Measurements from ENCODE around the gene UBAP2. TPM values are rescaled to one million over a fixed set of nuclear protein-coding genes. Genes with fewer than 3 reads are reported as not detected.
A peak's percentile ranks its signal among the peaks of the same experiment; 100 is the strongest.

UBAP2 gene
- total RNA-seq, 1 experiment from 2014 or later: 60.8 TPM

GRCh38 chr9:34072868-34073590 lies 24.3 kb upstream of the UBAP2 start:
- H3K9me3 Mint-ChIP-seq: peaks cover 0 to 2% of the 10 kb centered on the region in 2 experiments; a peak in 1 of 5 replicates
- H2AK5ac ChIP-seq (ENCODE audit: insufficient read length, low read length): no peak overlapping the region
- H3K4me2 ChIP-seq (ENCODE audit: insufficient read depth, insufficient read length, low read length): no peak overlapping the region
- H3K4me1 Mint-ChIP-seq: peaks cover 19 to 22% of the 10 kb centered on the region in 2 experiments
- DNase-seq: peak; percentile 33
- no peaks in the 10 kb centered on the region for H4K20me1 ChIP-seq (ENCODE audit: control insufficient read depth, insufficient read depth, insufficient read length)
- H3K18ac ChIP-seq (ENCODE audit: insufficient read length, low read depth, low read length): no peak overlapping the region
- no peak overlapping the region for H3K23ac ChIP-seq (ENCODE audit: insufficient read length, low read depth, low read length)
- H2BK15ac ChIP-seq (ENCODE audit: low read depth, low read length): no peak overlapping the region
- H3K14ac ChIP-seq (ENCODE audit: insufficient read depth, low read length): no peak overlapping the region
- no peaks in the 10 kb centered on the region for H3K23me2 ChIP-seq (ENCODE audit: insufficient read length, low read depth, low read length, poor library complexity, severe bottlenecking)
- H4K91ac ChIP-seq (ENCODE audit: insufficient read length, low read depth, low read length): no peak overlapping the region
- H3T11ph ChIP-seq (ENCODE audit: low read length): no peak overlapping the region
- no peak overlapping the region for H2BK120ac ChIP-seq (ENCODE audit: low read depth, low read length, poor library complexity, severe bottlenecking)
- H2AFZ ChIP-seq (ENCODE audit: low read length): no peak overlapping the region
- H2BK12ac ChIP-seq (ENCODE audit: insufficient read length, low read depth, low read length): no peak overlapping the region
- no peaks in the 10 kb centered on the region for H3K4me1 ChIP-seq (ENCODE audit: insufficient read depth, low read length)
- no peak overlapping the region for H3K4ac ChIP-seq (ENCODE audit: low read depth, low read length)
- H3K27me3 ChIP-seq (ENCODE audit: insufficient read depth, low read length): no peaks in the 10 kb centered on the region
- H4K5ac ChIP-seq (ENCODE audit: insufficient read length, low read depth, low read length): no peak overlapping the region
- WGBS (ENCODE audit: extremely low coverage, insufficient read length, low lambda C conversion rate): no CpG with 5 or more reads among the region's 5 CpGs
- no peak overlapping the region for H2BK20ac ChIP-seq (ENCODE audit: low read depth, low read length, poor library complexity, severe bottlenecking)
- no peak overlapping the region for H3K56ac ChIP-seq (ENCODE audit: insufficient read length, low read depth, low read length)
- TF ChIP-seq CTCF (conservative IDR thresholded peaks at IDR 0.05): no peak
- no peak overlapping the region for H3K4me3 Mint-ChIP-seq
- H2BK5ac ChIP-seq (ENCODE audit: insufficient read length, low read length): no peak overlapping the region
- H3K9ac ChIP-seq (ENCODE audit: extremely low read depth, insufficient read length, low read length): no peak overlapping the region
- H3K9me3 ChIP-seq (ENCODE audit: control insufficient read depth, low read depth, low read length): no peaks in the 10 kb centered on the region
- H3K36me3 Mint-ChIP-seq (ENCODE audit: insufficient read depth in 1 of 3, low read depth in 3 of 3): no peaks in the 10 kb centered on the region
- no peak overlapping the region for H3K27ac ChIP-seq (ENCODE audit: insufficient read length, low read depth, low read length)
- H3K79me1 ChIP-seq (ENCODE audit: insufficient read depth, low read depth, low read length, poor library complexity, severe bottlenecking): no peaks in the 10 kb centered on the region
- H3K79me2 ChIP-seq (ENCODE audit: insufficient read depth, low read length): no peaks in the 10 kb centered on the region
- no peaks in the 10 kb centered on the region for H3K27me3 Mint-ChIP-seq (ENCODE audit: low read depth)
- H4K8ac ChIP-seq (replicated peaks; ENCODE audit: insufficient read length, low read depth, low read length): no peak overlapping the region
- H3K27ac Mint-ChIP-seq: peak overlapping the region; percentile 59 to 86 (median 86); a peak in 5 of 7 replicates

All from H9 (cell line).